HepG2 (cell line): ENCODE measurements around the gene BACH2. TPM values are rescaled to one million over a fixed set of nuclear protein-coding genes. Genes with fewer than 3 reads are reported as not detected.

ENCODE experiments used
- ATAC-seq: fragments of 200-7000 bp; cut with Tn5 transposase; 3 replicates; pipeline ENCODE4 v1.9.1; 2020; ENCODE audit warnings: mild to moderate bottlenecking, moderate library complexity
- BruUV-seq: library from RNA; stranded (reverse); fragments of 400-500 nt; replicated peaks from 2 replicates; lab custom pipeline; 2021; lab: Mats Ljungman, UMichigan
- CTCF ChIA-PET: fragments of 300-600 bp; formaldehyde crosslinking; extraction: SDS; loops from one replicate; lab custom pipeline; 2021; ENCODE audit warnings: low total read pairs, inconsistent platforms, low intra/inter-chr PET ratio; lab: Yijun Ruan, JAX
- POLR2A ChIA-PET: fragments of 350-600 bp; sonication (Branson Sonifier 250); formaldehyde crosslinking; loops from one replicate; lab custom pipeline; 2020; ENCODE audit warnings: antibody characterized with exemption, inconsistent platforms; lab: Yijun Ruan, JAX
- DNase-seq: peaks from one replicate; pipeline ENCODE4 v3.0.0-alpha.2; 2015; ENCODE audit warnings: low spot score
- FAIRE-seq: peaks from 3 replicates; lab custom pipeline; 2011; peaks lifted over from hg19 to GRCh38; lab: Jason Lieb, UNC
- H2AFZ ChIP-seq: one replicate; pipeline ENCODE4 v1.6.1; 2011; ENCODE audit warnings: low read length, inconsistent platforms
- H3K27ac ChIP-seq: fragments of 300-600 bp; 3 replicates; pipeline ENCODE4 v1.8.0; 2011; ENCODE audit warnings: mixed run types, mild to moderate bottlenecking, mixed read lengths, low read length, inconsistent platforms; ENCODE audit not compliant: insufficient read depth; ENCODE audit errors: extremely low read length
- H3K27me3 ChIP-seq, 2 experiments: fragments of 200-600 bp in 1 of 2; 2 replicates in 1 of 2; 3 replicates in 1 of 2; pipeline versions ENCODE4 v1.6.0 to v1.8.0; 2011; ENCODE audit warnings: low read length in 2 of 2, mild to moderate bottlenecking in 2 of 2, moderate library complexity in 2 of 2, inconsistent platforms in 1 of 2; ENCODE audit not compliant: insufficient read depth in 2 of 2, control insufficient read depth in 1 of 2
- H3K36me3 ChIP-seq, 2 experiments: fragments of 200-600 bp in 1 of 2; replicated peaks in 1 of 2; 2 replicates in 1 of 2; 3 replicates in 1 of 2; pipeline versions ENCODE4 v1.5.1 to v1.8.0; 2011; ENCODE audit warnings: low read length in 2 of 2, inconsistent platforms in 1 of 2; ENCODE audit not compliant: insufficient read depth in 2 of 2, control insufficient read depth in 1 of 2
- H3K4me1 ChIP-seq: 2 replicates; pipeline ENCODE4 v1.5.1; 2012; ENCODE audit warnings: low read length, inconsistent platforms; ENCODE audit not compliant: insufficient read depth
- H3K4me2 ChIP-seq: 2 replicates; pipeline ENCODE4 v1.6.0; 2011; ENCODE audit warnings: low read depth, low read length, inconsistent platforms
- H3K4me3 ChIP-seq, 3 experiments: fragments of 200-600 bp in 1 of 3; sonication (generic), shearing (Covaris generic) in 1 of 3; replicated peaks in 1 of 3; 2 replicates each; pipeline ENCODE4 v1.5.1; 2011 to 2016; ENCODE audit warnings: low read length in 3 of 3, inconsistent platforms in 2 of 3, low read depth in 2 of 3, mild to moderate bottlenecking in 2 of 3, control low read depth in 1 of 3, mixed read lengths in 1 of 3; ENCODE audit not compliant: insufficient read depth in 1 of 3
- H3K79me2 ChIP-seq: one replicate; pipeline ENCODE4 v1.6.1; 2011; ENCODE audit warnings: low read length, inconsistent platforms; ENCODE audit not compliant: insufficient read depth
- H3K9ac ChIP-seq: 2 replicates; pipeline ENCODE4 v1.6.0; 2011; ENCODE audit warnings: mild to moderate bottlenecking, low read depth, low read length, inconsistent platforms; ENCODE audit not compliant: insufficient read depth
- H3K9me3 ChIP-seq: 2 replicates; pipeline ENCODE4 v1.5.1; 2012; ENCODE audit warnings: mild to moderate bottlenecking, low read length
- H4K20me1 ChIP-seq: 2 replicates; pipeline ENCODE4 v1.6.0; 2011; ENCODE audit warnings: inconsistent platforms, mild to moderate bottlenecking, low read length, moderate library complexity; ENCODE audit not compliant: insufficient read depth
- AGO1 ChIP-seq: fragments of 200-400 bp; formaldehyde crosslinking; IDR thresholded peaks from 2 replicates; pipeline ENCODE4 v1.6.1; 2017; ENCODE audit warnings: mild to moderate bottlenecking, low read depth, low read length, moderate library complexity; ENCODE audit not compliant: poor library complexity, severe bottlenecking
- HIVEP1 ChIP-seq: sonication (generic); formaldehyde crosslinking; IDR thresholded peaks from 2 replicates; pipeline ENCODE4 v1.4.0; 2020; ENCODE audit warnings: mild to moderate bottlenecking, missing genetic modification reagents
- ISL2 ChIP-seq: sonication (generic); formaldehyde crosslinking; IDR thresholded peaks from 2 replicates; pipeline ENCODE4 v1.5.0; 2020; ENCODE audit warnings: missing genetic modification reagents
- KDM2A ChIP-seq: sonication (generic); formaldehyde crosslinking; IDR thresholded peaks from 2 replicates; pipeline ENCODE4 v1.4.0; 2020; ENCODE audit warnings: low read depth, missing genetic modification reagents, borderline replicate concordance
- REXO4 ChIP-seq: sonication (generic); formaldehyde crosslinking; IDR thresholded peaks from 2 replicates; pipeline ENCODE4 v1.8.0; 2022; ENCODE audit warnings: missing genetic modification reagents, mild to moderate bottlenecking, borderline replicate concordance
- SRF ChIP-seq: IDR thresholded peaks from 2 replicates; pipeline ENCODE4 v1.6.1; 2011; ENCODE audit warnings: mild to moderate bottlenecking, low read depth, low read length, moderate library complexity
- ZNF746 ChIP-seq: sonication (generic); formaldehyde crosslinking; IDR thresholded peaks from 2 replicates; pipeline ENCODE4 v1.8.0; 2022; ENCODE audit warnings: mild to moderate bottlenecking, missing genetic modification reagents
- ZSCAN20 ChIP-seq: sonication (generic); formaldehyde crosslinking; IDR thresholded peaks from 2 replicates; pipeline ENCODE4 v1.4.0; 2020; ENCODE audit warnings: missing genetic modification reagents, mild to moderate bottlenecking, borderline replicate concordance
- WGBS: methylation state at CpG from one replicate; pipeline ENCODE4 v1.1.6; 2017; ENCODE audit warnings: low lambda C conversion rate; 5-methylcytosine and 5-hydroxymethylcytosine counted together
- in situ Hi-C: cut with HindIII; loops from 2 replicates; pipeline ENCODE4 v1.10.0; 2017; ENCODE audit warnings: low pct_unique_long_range_greater_than_20kb; ENCODE audit not compliant: extremely low pct_ligation_motif_present
- intact Hi-C: fragments of 100-400 bp; cut with micrococcal nuclease; formaldehyde crosslinking; loops from one replicate; pipeline ENCODE4 v1.10.0; 2022; ENCODE audit not compliant: unreplicated experiment
- polyA plus RNA-seq, 8 experiments: library from polyadenylated mRNA; depleted of rRNA in 3 of 8; stranded (reverse) in 7 of 8; unstranded in 1 of 8; fragments of >200 nt; fragmentation: Illumina TruSeq in 4 of 8; extraction: Trizol in 4 of 8; gene quantifications; 2 replicates each; pipeline versions ENCODE4 v1.2.1 to v1.2.3, GENCODE V29; 2011 to 2016; ENCODE audit warnings: low read depth in 4 of 8, missing spikeins in 1 of 8, mixed read lengths in 1 of 8; ENCODE audit not compliant: insufficient read depth in 1 of 8
- total RNA-seq, 5 experiments: library from RNA; depleted of rRNA; stranded (reverse); fragments of >200 nt; fragmentation: Illumina TruSeq; extraction: Trizol; gene quantifications; 2 replicates each; pipeline ENCODE4 v1.2.3, GENCODE V29; 2016; ENCODE audit warnings: low read depth in 1 of 5
- TF ChIP-seq, protein P1 (sequence below): sonication (generic); formaldehyde crosslinking; IDR thresholded peaks from 2 replicates; pipeline ENCODE4 v1.4.0; 2020; ENCODE audit warnings: missing genetic modification reagents, borderline replicate concordance

The BACH2 gene
- total and polyA plus RNA-seq, 2 of the 13 experiments (the other 11 are each of a cell fraction or from before 2014, with no cell fraction given) = 0.01 TPM; not detected in 1

GRCh38 chr6:90291565-90291964 is 5.1 kb downstream of the BACH2 start:
- H3K9me3 ChIP-seq = peaks cover 14% of the 10 kb centered on the region
- H3K4me1 ChIP-seq = peaks cover 11% of the 10 kb centered on the region
- BruUV-seq = no TSS peak
- TF ChIP-seq HIVEP1 (CRISPR knock-in tag) (no peak), ISL2 (no peak), ZSCAN20 (CRISPR knock-in tag) (no peak), AGO1 (no peak), KDM2A (CRISPR knock-in tag) (no peak), SRF (no peak), REXO4 (CRISPR knock-in tag) (no peak), ZNF746 (CRISPR knock-in tag) (no peak)
- TF ChIP-seq, protein P1, sequence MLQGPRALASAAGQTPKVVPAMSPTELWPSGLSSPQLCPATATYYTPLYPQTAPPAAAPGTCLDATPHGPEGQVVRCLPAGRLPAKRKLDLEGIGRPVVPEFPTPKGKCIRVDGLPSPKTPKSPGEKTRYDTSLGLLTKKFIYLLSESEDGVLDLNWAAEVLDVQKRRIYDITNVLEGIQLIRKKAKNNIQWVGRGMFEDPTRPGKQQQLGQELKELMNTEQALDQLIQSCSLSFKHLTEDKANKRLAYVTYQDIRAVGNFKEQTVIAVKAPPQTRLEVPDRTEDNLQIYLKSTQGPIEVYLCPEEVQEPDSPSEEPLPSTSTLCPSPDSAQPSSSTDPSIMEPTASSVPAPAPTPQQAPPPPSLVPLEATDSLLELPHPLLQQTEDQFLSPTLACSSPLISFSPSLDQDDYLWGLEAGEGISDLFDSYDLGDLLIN (CRISPR knock-in tag) = no peak
- FAIRE-seq = no peak
- H2AFZ ChIP-seq = no peak overlapping the region
- H3K79me2 ChIP-seq = no peaks in the 10 kb centered on the region
- H3K27me3 ChIP-seq = peaks cover 8 to 57% of the 10 kb centered on the region in 2 experiments
- in situ Hi-C loops = loop anchor here (25.0 kb wide), 1 partner anchor 196 kb away; no protein-coding TSS in a partner anchor
- no peak overlapping the region for H3K4me3 ChIP-seq
- POLR2A ChIA-PET = no interaction called here
- no peak overlapping the region for H3K27ac ChIP-seq
- H3K4me2 ChIP-seq = no peak overlapping the region
- no peak for DNase-seq
- CTCF ChIA-PET = no interaction called here
- no peak overlapping the region for H3K9ac ChIP-seq
- intact Hi-C loops = loop anchor here (2.0 to 5.0 kb wide), 2 partner anchors 69 to 349 kb away; no protein-coding TSS in a partner anchor
- no peaks in the 10 kb centered on the region for H4K20me1 ChIP-seq
- H3K36me3 ChIP-seq = no peaks in the 10 kb centered on the region
- WGBS = 18% methylated on average over 4 of the region's 4 CpGs
- ATAC-seq = no peak
